ENCODE data around the gene GAB2. TPM values are rescaled to one million over a fixed set of nuclear protein-coding genes. Genes with fewer than 3 reads are reported as not detected.

GAB2 gene
- total and polyA plus RNA-seq, 2 of the 4 experiments (the other 2 are of a cell fraction): 3.3 to 5.9 TPM

DNA sequence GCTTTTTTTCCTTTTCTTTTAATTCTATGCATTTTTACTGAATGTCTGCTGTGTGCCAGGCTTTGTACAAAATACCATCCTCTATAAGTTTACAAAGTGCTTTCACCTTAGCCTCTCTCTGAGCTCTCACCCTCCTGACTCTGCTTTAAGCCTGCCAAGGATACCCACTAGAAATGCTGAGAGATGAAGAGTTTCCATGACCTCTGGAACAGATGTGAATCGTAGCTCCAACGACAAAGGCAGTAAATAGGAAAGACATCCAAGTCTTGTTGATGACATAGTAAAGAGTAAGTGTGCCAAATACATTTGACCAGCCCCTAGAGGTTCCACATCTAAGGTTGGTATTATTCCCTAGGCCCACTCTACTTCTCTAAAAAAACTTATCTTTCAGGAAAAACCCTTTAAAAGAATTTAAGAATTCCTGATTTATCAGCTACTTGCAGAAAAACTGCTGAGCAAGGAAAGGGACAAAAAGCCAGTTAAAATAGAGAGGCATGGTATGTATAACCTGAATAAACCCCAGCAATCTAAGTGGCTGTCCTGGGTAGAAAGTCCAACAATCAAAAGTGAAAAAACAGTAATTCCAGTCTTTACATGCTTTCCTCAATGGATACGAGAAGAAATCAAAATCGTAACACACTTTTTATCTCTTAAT lies 45.4 kb downstream of the GAB2 start:
- Histone ChIP-seq H3K23ac (ENCODE audit: low read depth, low read length) (no peak overlapping the region), H3K14ac (replicated peaks; ENCODE audit: low read depth, low read length) (no peak overlapping the region), H2AK9ac (replicated peaks; ENCODE audit: low read depth, low read length, poor library complexity) (no peak overlapping the region), H4K91ac (ENCODE audit: insufficient read depth, low read depth, low read length) (no peak overlapping the region), H3K27ac (ENCODE audit: insufficient read depth, low read length) (no peak overlapping the region), H4K5ac (ENCODE audit: low read depth, low read length) (no peak overlapping the region), H2BK120ac (ENCODE audit: low read depth, low read length) (no peak overlapping the region), H3K4ac (ENCODE audit: low read depth, low read length) (no peak overlapping the region), H3K18ac (ENCODE audit: low read depth, low read length) (no peak overlapping the region), H3K36me3 (ENCODE audit: control insufficient read depth, insufficient read depth, low read length) (0 out of 2 replicates have a peak, but pooled peaks cover 1% of the 10 kb centered on the region), H4K20me1 (ENCODE audit: insufficient read depth, low read length) (peaks cover 11% of the 10 kb centered on the region; the same call in 1 of the 2 replicates), H3K4me2 (ENCODE audit: low read depth, low read length) (no peak overlapping the region), H3K9me3 (ENCODE audit: control insufficient read depth, insufficient read depth, low read length) (peaks cover 6% of the 10 kb centered on the region; the same call in 1 of the 2 replicates), H2BK15ac (ENCODE audit: low read depth, low read length) (no peak overlapping the region), H2AK5ac (ENCODE audit: low read depth, low read length) (no peak overlapping the region), H3K27me3 (ENCODE audit: control insufficient read depth, insufficient read depth, low read length) (no peaks in the 10 kb centered on the region), H2AFZ (replicated peaks; ENCODE audit: low read length, poor library complexity) (no peak overlapping the region), H3K9me1 (ENCODE audit: insufficient read depth, low read length) (peaks cover 7% of the 10 kb centered on the region), H2BK5ac (ENCODE audit: low read depth, low read length, poor library complexity, severe bottlenecking) (no peak overlapping the region), H2BK20ac (ENCODE audit: low read depth, low read length) (no peak overlapping the region), H3K9ac (ENCODE audit: low read depth, low read length) (no peak overlapping the region), H3K4me1 (ENCODE audit: control insufficient read depth, insufficient read depth, low read length) (peaks cover 5% of the 10 kb centered on the region), H3K79me1 (ENCODE audit: low read depth in 1 of 2, low read length in 2 of 2) (peaks cover 17 to 23% of the 10 kb centered on the region in 2 experiments), H3K56ac (ENCODE audit: extremely low read depth, insufficient read depth, low read length) (no peak overlapping the region), H3K4me3 (ENCODE audit: insufficient read depth, low read depth, low read length) (no peak overlapping the region), H4K8ac (ENCODE audit: low read depth in 2 of 2, low read length in 2 of 2) (no peak overlapping the region)
- intact Hi-C loops (cut with micrococcal nuclease) (no loop called here), dilution Hi-C loops (cut with HindIII; ENCODE audit: low sequenced_read_pairs, unreplicated experiment) (no loop called here), in situ Hi-C loops (cut with MboI; ENCODE audit: low sequenced_read_pairs) (no loop called here)
- WGBS, 2 experiments (ENCODE audit: extremely low coverage in 2 of 2, insufficient read length in 1 of 2): 100% methylated on average over 2 of the region's 4 CpGs; no CpG with 5 or more reads in 1 of the 2 experiments
- ATAC-seq (ENCODE audit: low read depth) (no peak), DNase-seq (no peak)
- TF ChIP-seq RAD21 (IDR thresholded peaks at IDR 0.05; ENCODE audit: low read length) (no peak), MAFK (IDR thresholded peaks at IDR 0.05; ENCODE audit: low read depth, low read length) (0 out of 2 replicates have a peak, but pooled peaks have one; percentile 2)
- BruUV-seq (replicated peaks): no TSS peak
- POLR2A ChIA-PET (ENCODE audit: unreplicated experiment): no interaction called here
- CTCF ChIA-PET: no interaction called here

Data from IMR-90 (cell line).